Ovary (tissue), 9 donors: ENCODE results near the gene CHD2. TPM values are rescaled to one million over a fixed set of nuclear protein-coding genes. Genes with fewer than 3 reads are reported as not detected.

ENCODE experiments used
- DNase-seq, 5 donors: peaks; one replicate each; pipeline ENCODE4 v3.0.0-alpha.2; 2019 to 2020
- H3K27ac ChIP-seq, 2 donors: fragments of 200-600 bp; one replicate each; pipeline versions ENCODE4 v1.5.1 to v1.8.0; 2019 to 2022
- H3K27me3 ChIP-seq: fragments of 200-600 bp; one replicate; pipeline ENCODE4 v1.8.0; 2022
- H3K36me3 ChIP-seq: fragments of 200-600 bp; sonication (generic); one replicate; pipeline ENCODE4 v1.5.1; 2019
- H3K4me1 ChIP-seq: one replicate; pipeline ENCODE4 v1.8.1; 2013; ENCODE audit warnings: mild to moderate bottlenecking, moderate library complexity; ENCODE audit not compliant: insufficient read depth
- H3K4me3 ChIP-seq: fragments of 200-600 bp; sonication (generic); one replicate; pipeline ENCODE4 v1.5.1; 2017
- H3K9me3 ChIP-seq, 2 donors: fragments of 200-600 bp in 1 of 2; sonication (generic) in 1 of 2; one replicate each; pipeline versions ENCODE4 v1.5.1 to v1.8.1; 2013 to 2019; ENCODE audit warnings: mild to moderate bottlenecking in 1 of 2, moderate library complexity in 1 of 2
- CTCF ChIP-seq, 3 donors: fragments of 450-650 bp in 2 of 3; fragments of 200-600 bp in 1 of 3; IDR thresholded peaks; one replicate each; pipeline versions ENCODE4 v1.5.1 to v1.8.0; 2016 to 2022; ENCODE audit warnings: antibody characterized with exemption in 3 of 3, mild to moderate bottlenecking in 1 of 3
- EP300 ChIP-seq: sonication (generic); formaldehyde crosslinking; IDR thresholded peaks from one replicate; pipeline ENCODE4 v1.6.1; 2017; ENCODE audit warnings: antibody characterized with exemption
- POLR2A ChIP-seq: fragments of 450-650 bp; IDR thresholded peaks from one replicate; pipeline ENCODE4 v1.6.1; 2017; ENCODE audit warnings: antibody characterized with exemption, mild to moderate bottlenecking, moderate library complexity
- WGBS, 3 donors: extraction: QIAGEN DNeasy Blood & Tissue Kit in 1 of 3; methylation state at CpG; one replicate each; pipeline versions ENCODE4 v1.1.5 to v1.1.7; 2013 to 2017; 5-methylcytosine and 5-hydroxymethylcytosine counted together
- intact Hi-C, 4 donors: fragments of 100-400 bp; cut with DNase I; formaldehyde crosslinking; loops; one replicate each; pipeline versions ENCODE4 v1.11.0 to v1.15.1; 2022 to 2023
- microRNA counts: library from miRNA; unstranded; fragments of <30 nt; microRNA quantifications from one replicate; lab custom pipeline; 2016
- microRNA-seq, 3 donors: library from miRNA; unstranded; fragments of <30 nt; microRNA quantifications; one replicate each; pipeline versions ENCODE4 to v1.2.0, GENCODE V29; 2019 to 2020
- polyA plus RNA-seq, 2 donors: library from polyadenylated mRNA; stranded (reverse); fragments of 200-250 nt in 1 of 2; fragments of 350-450 nt in 1 of 2; fragmentation: Illumina TruSeq in 1 of 2; extraction: RNeasy Lipid Tissue Mini Kit (QIAGEN cat#74804) in 1 of 2; gene quantifications; one replicate each; pipeline ENCODE4 v1.2.3, GENCODE V29; 2013 to 2014
- total RNA-seq, 7 donors: library from RNA; depleted of rRNA in 2 of 7; stranded (reverse); fragments of >200 nt in 2 of 7; fragmentation: NEBNext Ultra II Directional in 3 of 7; extraction: Animal tissue kit (Norgen Biotek cat#: 25700) in 3 of 7; gene quantifications; one replicate each; pipeline versions ENCODE4 v1.1.0 to v1.2.4, GENCODE V29; 2016 to 2023
- donor health status: DM: no; HTN: no; CAD: no; lungs with moderate emphysema.
- donor health status: DM: no; HTN: no; CAD: no.
- donor health status: Bipolar disorder and iron deficiency.
- donor health status: DM: yes; HTN: yes; CAD: no.
- donor health status: DM: no; HTN: no; CAD: no.
- donor health status: DM: yes; HTN: yes; CAD: no.

Gene CHD2
- total and polyA plus RNA-seq, 9 donors, result 43.6 to 146 (median 98.2) TPM

GRCh38 chr15:93076875-93077274 is 176.8 kb downstream of the CHD2 start:
- TF ChIP-seq CTCF (IDR thresholded peaks at IDR 0.05) (no peak), POLR2A (no peak), EP300 (no peak)
- H3K27me3 ChIP-seq, result no peaks in the 10 kb centered on the region
- H3K27ac ChIP-seq, result no peak overlapping the region
- no peak overlapping the region for H3K4me3 ChIP-seq
- H3K4me1 ChIP-seq, result no peaks in the 10 kb centered on the region
- no peak for DNase-seq
- no peaks in the 10 kb centered on the region for H3K36me3 ChIP-seq
- intact Hi-C loops, result loop anchor here in 1 of 4 donors (10.0 kb wide), 1 partner anchor 408 kb away; no protein-coding TSS in a partner anchor
- 93 to 96% (median 93%) methylated on average over 5 of the region's 5 CpGs for WGBS, 3 donors
- H3K9me3 ChIP-seq, result no peaks in the 10 kb centered on the region

MicroRNAs within 50 kb of the gene (microRNA counts, 767-probe panel; counts per million panel counts)
- 530 counts per million, percentile 78 among the panel's probes with 10 or more counts for microRNA hsa-miR-3175 (lab: Ali Mortazavi, UCI)

Small RNAs within 50 kb of the gene (microRNA-seq; reads per million reads assigned to microRNA genes)
- gene MIR3175, result 0 reads per million in 3 donors

Other genes with a start within 250 kb of the CHD2 start
- 10 to 100 TPM in 6 of 7 donors, 1 to 10 TPM in 1; 2.5 to 31.5 (median 15.4) TPM for gene FAM174B, start 244.5 kb upstream of the CHD2 start, total RNA-seq
- gene FAM174B, start 244.5 kb upstream of the CHD2 start, polyA plus RNA-seq, result 10 to 100 TPM; 11.8 to 15.5 TPM
- gene RGMA, start 188.9 kb downstream of the CHD2 start, total RNA-seq, result 10 to 100 TPM; 17.4 to 47.6 (median 31.6) TPM
- gene RGMA, start 188.9 kb downstream of the CHD2 start, polyA plus RNA-seq, result 10 to 100 TPM in 1 of 2 donors, 1 to 10 TPM in 1; 2.8 to 33.6 TPM